Measurements from ENCODE around the gene ZNF331.

ZNF331 gene

GRCh38 chr19:53536225-53536548 is 1.8 kb upstream of the ZNF331 start:
- Histone ChIP-seq H3K4me3 (ENCODE audit: low read depth, low read length) (no peak overlapping the region), H3K4me1 (ENCODE audit: control insufficient read depth, insufficient read depth, low read length) (0 out of 2 replicates have a peak, but pooled peaks cover 2% of the 10 kb centered on the region), H3K9me3 (ENCODE audit: control insufficient read depth, insufficient read depth, low read depth, low read length) (no peaks in the 10 kb centered on the region), H3K36me3 (ENCODE audit: control insufficient read depth in 2 of 2, insufficient read depth in 1 of 2, low read length in 2 of 2) (peaks cover 13 to 22% of the 10 kb centered on the region in 2 experiments), H3K27ac (ENCODE audit: extremely low read depth, low read depth, low read length) (no peak overlapping the region)
- ChIA-PET CTCF (interaction anchor here (0.6 kb wide), 2 partner anchors 24 to 225 kb away, joined by 3 read pairs; no protein-coding TSS in a partner anchor), POLR2A (interaction anchor here (3.0 kb wide), 1 partner anchor 15 kb away, joined by 17 read pairs; no protein-coding TSS in a partner anchor)
- TF ChIP-seq GLI2 (tag by site-specific recombination; IDR thresholded peaks at IDR 0.05; ENCODE audit: borderline replicate concordance, low read depth) (no peak), BCL6B (tag by site-specific recombination; IDR thresholded peaks at IDR 0.05) (no peak), ZNF391 (tag by site-specific recombination; IDR thresholded peaks at IDR 0.05; ENCODE audit: borderline replicate concordance, low read depth) (no peak), ZBTB6 (tag by site-specific recombination; IDR thresholded peaks at IDR 0.05) (no peak), ZNF248 (tag by site-specific recombination; IDR thresholded peaks at IDR 0.05) (no peak), ZNF488 (tag by site-specific recombination; IDR thresholded peaks at IDR 0.05) (no peak)

GRCh38 chr19:53537121-53537520 is 824 bp upstream of the ZNF331 start:
- no peak for TF ChIP-seq ZNF560 (tag by site-specific recombination; IDR thresholded peaks at IDR 0.05; ENCODE audit: borderline replicate concordance)
- TF ChIP-seq PBX3 (CRISPR knock-in tag; IDR thresholded peaks at IDR 0.05) = no peak
- TF ChIP-seq ZNF791 (tag by site-specific recombination; IDR thresholded peaks at IDR 0.05) = no peak
- TF ChIP-seq ZNF10 (tag by site-specific recombination; IDR thresholded peaks at IDR 0.05) = no peak
- no peak for TF ChIP-seq ZBTB17 (tag by site-specific recombination; IDR thresholded peaks at IDR 0.05)
- no peak for TF ChIP-seq ZNF211 (tag by site-specific recombination; IDR thresholded peaks at IDR 0.05; ENCODE audit: low read depth)
- TF ChIP-seq EGR2 (tag by site-specific recombination; IDR thresholded peaks at IDR 0.05; ENCODE audit: low read depth) = no peak
- TF ChIP-seq ZNF155 (tag by site-specific recombination; IDR thresholded peaks at IDR 0.05) = no peak
- no peak for TF ChIP-seq ZNF214 (tag by site-specific recombination; IDR thresholded peaks at IDR 0.05; ENCODE audit: borderline replicate concordance)
- no peak for TF ChIP-seq ZBTB48 (tag by site-specific recombination; IDR thresholded peaks at IDR 0.05)
- TF ChIP-seq ZNF510 (tag by site-specific recombination; IDR thresholded peaks at IDR 0.05; ENCODE audit: insufficient replicate concordance) = no peak
- TF ChIP-seq ELK4 (IDR thresholded peaks at IDR 0.05; ENCODE audit: borderline replicate concordance, low read depth, low read length) = no peak
- H3K9me3 ChIP-seq (ENCODE audit: control insufficient read depth, insufficient read depth, low read depth, low read length) = no peaks in the 10 kb centered on the region
- CTCF ChIA-PET = interaction anchor here (0.8 to 1.2 kb wide), 2 partner anchors 106 to 112 kb away, joined by 5 read pairs; no protein-coding TSS in a partner anchor

More at GRCh38 chr19:53537121-53537520, 824 bp upstream of the ZNF331 start:
- Histone ChIP-seq H3K4me1 (ENCODE audit: control insufficient read depth, insufficient read depth, low read length) (0 out of 2 replicates have a peak, but pooled peaks cover 2% of the 10 kb centered on the region), H3K36me3 (ENCODE audit: control insufficient read depth in 2 of 2, insufficient read depth in 1 of 2, low read length in 2 of 2) (peaks cover 20 to 32% of the 10 kb centered on the region in 2 experiments), H3K27ac (ENCODE audit: extremely low read depth, low read depth, low read length) (no peak overlapping the region; the same call in 1 of the 2 replicates), H3K4me3 (ENCODE audit: low read depth, low read length) (peak overlapping the region; percentile 70)
- POLR2A ChIA-PET = interaction anchor here (0.6 to 3.0 kb wide), 2 partner anchors 16 to 59 kb away, joined by 3 to 17 read pairs; no protein-coding TSS in a partner anchor
